Stimulated activated CD4-positive, alpha-beta T cell treated with anti-CD3 and anti-CD28 coated beads, Interleukin-1b, Interleukin-23, amount 100 ng/mL, for 4 hours (primary cell): ENCODE measurements around the gene GPS1.

Experiments
- DNase-seq, 2 donors: peaks; one replicate each; pipeline ENCODE4 v3.0.0-alpha.2; 2020; ENCODE audit warnings: low read depth in 2 of 2

GPS1 gene

DNA sequence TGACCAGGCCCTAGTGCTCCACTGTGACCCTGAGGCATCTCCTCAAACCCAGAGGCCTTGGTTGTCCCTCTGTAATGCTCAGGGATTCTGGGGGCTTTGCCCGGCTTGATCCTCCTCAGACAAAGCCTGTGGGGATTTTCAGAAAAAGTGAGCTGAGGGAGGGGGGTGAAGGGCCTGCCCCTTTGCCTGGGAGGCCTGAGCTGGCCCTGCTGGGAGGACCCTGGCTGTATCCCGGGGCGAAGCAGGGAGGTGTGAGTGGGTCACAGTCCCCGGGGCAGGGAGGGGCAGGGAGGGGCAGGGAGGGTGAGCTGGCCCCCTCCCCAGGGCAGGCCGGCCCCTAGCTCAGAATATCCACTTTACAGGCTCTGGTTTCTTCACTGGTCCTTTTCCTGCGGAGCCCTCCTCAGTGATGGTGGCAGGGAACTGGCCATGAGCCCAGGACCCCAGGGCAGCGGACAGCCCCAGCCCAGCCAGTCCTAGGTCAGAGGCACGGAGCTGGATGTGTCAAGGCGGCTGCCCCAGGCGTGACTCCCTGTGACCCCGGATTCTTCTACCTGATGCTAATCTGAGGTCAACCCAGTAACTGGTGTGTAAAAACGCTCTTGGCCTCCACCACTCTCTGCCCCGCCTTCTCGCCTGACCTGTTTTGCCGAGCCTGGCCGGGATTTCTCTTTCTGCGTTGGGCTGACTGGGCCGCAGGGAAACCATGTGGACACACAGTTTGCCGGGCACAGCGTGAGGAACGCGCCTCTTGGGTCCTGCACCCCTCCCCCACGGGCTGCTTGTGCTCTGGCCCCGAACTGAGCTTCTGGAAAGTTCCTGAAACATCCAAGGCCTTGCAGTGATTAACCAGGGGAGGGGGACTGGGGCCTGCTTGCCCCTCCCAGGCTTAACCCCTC lies 52.1 kb downstream of the GPS1 start:
- no peak for DNase-seq

DNA sequence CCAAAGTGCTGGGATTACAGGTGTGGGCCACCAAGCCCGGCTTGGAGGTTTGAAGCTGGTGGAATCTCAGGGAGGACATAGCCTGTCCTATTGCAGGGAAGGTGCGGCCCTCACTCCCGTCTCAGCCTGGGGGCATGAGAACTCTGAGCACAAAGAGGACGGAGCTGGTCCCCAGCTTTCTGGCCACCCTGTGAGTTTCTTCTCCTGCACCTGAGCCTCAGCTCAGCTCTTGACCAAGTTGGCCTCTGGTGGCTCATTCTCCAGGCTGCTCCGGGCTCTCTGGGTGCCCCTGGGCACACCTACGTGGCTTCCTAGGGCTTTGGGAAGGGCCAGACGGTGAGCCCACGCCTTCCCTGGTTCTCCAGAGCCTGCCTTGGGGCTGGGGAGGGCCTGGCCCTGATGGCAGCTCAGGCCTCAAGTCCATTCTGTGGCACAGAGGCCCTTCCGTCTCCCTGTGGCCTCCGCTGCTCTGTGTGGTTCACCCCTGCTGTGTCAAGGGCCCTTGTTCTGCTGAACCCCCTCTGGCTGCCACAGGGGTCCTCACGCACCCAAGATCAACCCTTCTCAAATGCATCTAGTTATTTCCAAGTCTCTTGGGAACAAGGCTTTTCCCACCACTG lies 53.2 kb downstream of the GPS1 start:
- no peak for DNase-seq

- DNase-seq, result no peak
These were observed 53.8 kb downstream of the GPS1 start for GRCh38 chr17:82105417-82105881.

- DNase-seq, result peak; percentile 26 to 50
These were observed 54.4 kb downstream of the GPS1 start for GRCh38 chr17:82105882-82106687.

- DNase-seq, result no peak
These were observed 55.1 kb downstream of the GPS1 start for GRCh38 chr17:82106688-82107305.
